Cardiac fibroblast (primary cell): Measurements from ENCODE around the gene SPTY2D1.
"Not testable (repeated sequence)": the region's sequence is repeated elsewhere in the genome, so short reads cannot be mapped to it uniquely, and the experiment has no call there.

Source experiments
- DNase-seq, 2 donors: peaks; one replicate each; pipeline versions ENCODE4 v3.0.0 to v3.0.0-alpha.2; 2010; ENCODE audit warnings: low read depth in 2 of 2
- H3K4me3 ChIP-seq, 2 donors: replicated peaks in 1 of 2; 1 replicate in 1 of 2; 2 replicates in 1 of 2; pipeline ENCODE4 v1.5.1; 2011; ENCODE audit warnings: low read depth in 2 of 2, low read length in 2 of 2, mild to moderate bottlenecking in 2 of 2, moderate library complexity in 1 of 2
- CTCF ChIP-seq: IDR thresholded peaks from one replicate; pipeline ENCODE4 v1.5.1; 2011; ENCODE audit warnings: low read depth, mild to moderate bottlenecking, low read length, inconsistent platforms

The SPTY2D1 gene

GRCh38 chr11:18634140-18635032 is at the start of gene SPTY2D1:
Gene SPTY2D1 (minus strand): TSS chr11:18634342. CDS start chr11:18634257, 85 bp downstream.
- H3K4me3 ChIP-seq = peak within 1 kb of the TSS; percentile 67 to 92
- no peak for TF ChIP-seq CTCF
- peak; percentile 99 to 100 for DNase-seq

- no peak for TF ChIP-seq CTCF
- no peak for DNase-seq
- H3K4me3 ChIP-seq = no peak overlapping the region
Measured at GRCh38 chr11:18682466-18682865, 48.3 kb upstream of the SPTY2D1 start.

- DNase-seq = not testable (repeated sequence)
Measured at GRCh38 chr11:18681949-18682348, 47.8 kb upstream of the SPTY2D1 start.

GRCh38 chr11:18677560-18677959 is 43.4 kb upstream of the SPTY2D1 start:
- H3K4me3 ChIP-seq = no peak overlapping the region
- no peak for DNase-seq
- TF ChIP-seq CTCF = no peak

More at GRCh38 chr11:18681949-18682348, 47.8 kb upstream of the SPTY2D1 start:
- H3K4me3 ChIP-seq = not testable (repeated sequence)

GRCh38 chr11:18676803-18677202 is 42.7 kb upstream of the SPTY2D1 start:
- H3K4me3 ChIP-seq = no peak overlapping the region
- no peak for TF ChIP-seq CTCF
- DNase-seq = no peak

GRCh38 chr11:18672209-18672608 is 38.1 kb upstream of the SPTY2D1 start:
- H3K4me3 ChIP-seq = not testable (repeated sequence)
- DNase-seq = peak in 1 of 2 donors; percentile 8

- H3K4me3 ChIP-seq = no peak overlapping the region
- TF ChIP-seq CTCF = no peak
- no peak for DNase-seq
Measured at GRCh38 chr11:18671246-18671645, 37.1 kb upstream of the SPTY2D1 start.

- DNase-seq = no peak
- TF ChIP-seq CTCF = no peak
- no peak overlapping the region for H3K4me3 ChIP-seq
Measured at GRCh38 chr11:18669711-18670110, 35.6 kb upstream of the SPTY2D1 start.
